ENCODE measurements around the gene XPO4. TPM values are rescaled to one million over a fixed set of nuclear protein-coding genes. Genes with fewer than 3 reads are reported as not detected.

Gene XPO4
- total RNA-seq, 1 experiment from 2014 or later: 34.9 TPM

- TF ChIP-seq ZNF416 (CRISPR knock-in tag; IDR thresholded peaks at IDR 0.05): 0 out of 2 replicates have a peak, but pooled peaks have one; percentile 62
- no peak for TF ChIP-seq EMX1 (CRISPR knock-in tag; IDR thresholded peaks at IDR 0.05)
- no peak for TF ChIP-seq AFF4 (CRISPR knock-in tag; IDR thresholded peaks at IDR 0.05; ENCODE audit: borderline replicate concordance)
- TF ChIP-seq E2F5 (CRISPR knock-in tag; IDR thresholded peaks at IDR 0.05): no peak
- no peak for TF ChIP-seq KAT7 (CRISPR knock-in tag; IDR thresholded peaks at IDR 0.05; ENCODE audit: borderline replicate concordance)
- no peak for TF ChIP-seq FOXJ3 (CRISPR knock-in tag; IDR thresholded peaks at IDR 0.05; ENCODE audit: borderline replicate concordance)
- TF ChIP-seq FOXK1 (CRISPR knock-in tag; IDR thresholded peaks at IDR 0.05): peak; percentile 50; the same call in 1 of the 2 replicates
- TF ChIP-seq ARID4B (CRISPR knock-in tag; IDR thresholded peaks at IDR 0.05; ENCODE audit: borderline replicate concordance): peak; percentile 42; the same call in 1 of the 2 replicates
- peak; percentile 55 for TF ChIP-seq NFYB (CRISPR knock-in tag; conservative IDR thresholded peaks at IDR 0.05; ENCODE audit: low read depth)
- no peak for TF ChIP-seq GTF2I (CRISPR knock-in tag; conservative IDR thresholded peaks at IDR 0.05)
- peak; percentile 83 for TF ChIP-seq ZNF232 (CRISPR knock-in tag; IDR thresholded peaks at IDR 0.05)
- no peak for TF ChIP-seq MXD4 (CRISPR knock-in tag; IDR thresholded peaks at IDR 0.05; ENCODE audit: borderline replicate concordance)
- TF ChIP-seq OVOL2 (CRISPR knock-in tag; IDR thresholded peaks at IDR 0.05; ENCODE audit: borderline replicate concordance): no peak
- TF ChIP-seq ZSCAN18 (CRISPR knock-in tag; IDR thresholded peaks at IDR 0.05): no peak
- TF ChIP-seq GABPB1 (CRISPR knock-in tag; IDR thresholded peaks at IDR 0.05): peak; percentile 26; the same call in 1 of the 2 replicates
- no peak for TF ChIP-seq ZBTB21 (CRISPR knock-in tag; IDR thresholded peaks at IDR 0.05; ENCODE audit: borderline replicate concordance)
- no peak for TF ChIP-seq RELA (CRISPR knock-in tag; IDR thresholded peaks at IDR 0.05; ENCODE audit: borderline replicate concordance)
- TF ChIP-seq CREM (CRISPR knock-in tag; IDR thresholded peaks at IDR 0.05): peak; percentile 85; the same call in 1 of the 2 replicates
- no peak for TF ChIP-seq TEAD4 (CRISPR knock-in tag; IDR thresholded peaks at IDR 0.05)
- TF ChIP-seq E2F1 (CRISPR knock-in tag; IDR thresholded peaks at IDR 0.05): no peak
- TF ChIP-seq ESRRA (CRISPR knock-in tag; IDR thresholded peaks at IDR 0.05; ENCODE audit: borderline replicate concordance): 0 out of 2 replicates have a peak, but pooled peaks have one; percentile 55
- TF ChIP-seq USF2 (CRISPR knock-in tag; IDR thresholded peaks at IDR 0.05): peak; percentile 27; the same call in 1 of the 2 replicates
- TF ChIP-seq ATF6 (CRISPR knock-in tag; IDR thresholded peaks at IDR 0.05): no peak
Measured at GRCh38 chr13:20902438-20903163, at the start of gene XPO4 (continued).

All from WTC11 (cell line).